Esophagus muscularis mucosa (tissue), 4 donors: ENCODE measurements around the gene BCR.

Experiments used
- CTCF ChIP-seq, 3 experiments: fragments of 200-600 bp in 2 of 3; fragments of 450-650 bp in 1 of 3; sonication (generic) in 2 of 3; IDR thresholded peaks; one replicate each; pipeline ENCODE4 v1.5.1; 2017 to 2019; ENCODE audit warnings: antibody characterized with exemption in 3 of 3, mild to moderate bottlenecking in 2 of 3, moderate library complexity in 1 of 3
- EP300 ChIP-seq: sonication (generic); formaldehyde crosslinking; IDR thresholded peaks from one replicate; pipeline ENCODE4 v1.6.1; 2017; ENCODE audit warnings: antibody characterized with exemption
- POLR2AphosphoS5 ChIP-seq, 2 donors: sonication (generic); formaldehyde crosslinking; IDR thresholded peaks; one replicate each; pipeline ENCODE4 v1.6.1; 2017; ENCODE audit warnings: antibody characterized with exemption in 2 of 2

- no peak for TF ChIP-seq CTCF (IDR thresholded peaks at IDR 0.05)
- TF ChIP-seq POLR2AphosphoS5 (IDR thresholded peaks at IDR 0.05): peak; percentile 8 to 17
- TF ChIP-seq EP300: peak; percentile 36
These were observed 126.2 kb downstream of the BCR start for GRCh38 chr22:23306438-23306921.
